GM12891 (cell line): ENCODE results near the gene UBE2E1.

ENCODE experiments used
- POLR2A ChIP-seq: IDR thresholded peaks from 2 replicates; pipeline ENCODE4 v1.6.1; 2011; ENCODE audit warnings: low read depth, low read length, control low read depth
- POLR2AphosphoS5 ChIP-seq: IDR thresholded peaks from 2 replicates; pipeline ENCODE4 v1.6.1; 2011; ENCODE audit warnings: low read depth, low read length, control low read depth
- SPI1 ChIP-seq: IDR thresholded peaks from 2 replicates; pipeline ENCODE4 v1.6.1; 2011; ENCODE audit warnings: low read depth, low read length, control low read depth
- TAF1 ChIP-seq: IDR thresholded peaks from 2 replicates; pipeline ENCODE4 v1.6.1; 2011; ENCODE audit warnings: low read depth, low read length, control low read depth

GRCh38 chr3:23915537-23916108, 109.9 kb downstream of the UBE2E1 start:
- no peak for TF ChIP-seq POLR2A
- no peak for TF ChIP-seq POLR2AphosphoS5
- TF ChIP-seq TAF1: no peak
- TF ChIP-seq SPI1: no peak
